Gastrocnemius medialis (tissue), 4 donors: Measurements from ENCODE around the gene PRPF18. TPM values are rescaled to one million over a fixed set of nuclear protein-coding genes. Genes with fewer than 3 reads are reported as not detected.

Experiments used
- ATAC-seq, 2 donors: fragments of 150-250 bp; one replicate each; pipeline ENCODE4 v1.9.1; 2016
- DNase-seq, 2 donors: peaks; one replicate each; pipeline ENCODE4 v3.0.0-alpha.2; 2019
- H3K27ac ChIP-seq, 4 donors: fragments of 200-600 bp; sonication (generic); 1 replicate in 1 of 4; 2 replicates in 3 of 4; pipeline ENCODE4 v1.5.1; 2016 to 2018; ENCODE audit warnings: mild to moderate bottlenecking in 2 of 4, moderate library complexity in 1 of 4
- H3K27me3 ChIP-seq, 3 donors: fragments of 200-600 bp; sonication (generic) in 2 of 3; 1 replicate in 1 of 3; 2 replicates in 2 of 3; pipeline versions ENCODE4 v1.5.1 to v1.6.0; 2016 to 2019; ENCODE audit warnings: mild to moderate bottlenecking in 1 of 3, moderate library complexity in 1 of 3
- H3K36me3 ChIP-seq, 2 donors: fragments of 200-600 bp; sonication (generic) in 1 of 2; one replicate each; pipeline ENCODE4 v1.5.1; 2017 to 2018
- H3K4me1 ChIP-seq, 2 donors: fragments of 200-600 bp; sonication (generic) in 1 of 2; one replicate each; pipeline ENCODE4 v1.5.1; 2016 to 2017; ENCODE audit warnings: mild to moderate bottlenecking in 2 of 2
- H3K4me3 ChIP-seq, 4 donors: fragments of 200-600 bp; sonication (generic) in 3 of 4; 1 replicate in 1 of 4; 2 replicates in 3 of 4; pipeline ENCODE4 v1.5.1; 2016 to 2019; ENCODE audit warnings: mild to moderate bottlenecking in 2 of 4
- H3K9me3 ChIP-seq, 3 donors: fragments of 200-600 bp; sonication (generic) in 2 of 3; 1 replicate in 1 of 3; 2 replicates in 2 of 3; pipeline ENCODE4 v1.5.1; 2016 to 2019
- POLR2A ChIP-seq, 2 donors: fragments of 450-650 bp; IDR thresholded peaks; one replicate each; pipeline ENCODE4 v1.6.1; 2017; ENCODE audit warnings: antibody characterized with exemption in 2 of 2, mild to moderate bottlenecking in 2 of 2, moderate library complexity in 2 of 2
- in situ Hi-C, 4 donors: fragments of 200-750 bp; cut with MboI; loops; one replicate each; pipeline versions ENCODE4 v1.15.0 to v1.8.0; 2017; ENCODE audit warnings: low sequenced_read_pairs in 4 of 4
- intact Hi-C: fragments of 100-400 bp; cut with DNase I; formaldehyde crosslinking; loops from one replicate; pipeline ENCODE4 v1.15.1; 2023; ENCODE audit warnings: low total_unique reads
- total RNA-seq, 4 donors: library from RNA; depleted of rRNA; stranded (reverse); fragments of >200 nt; gene quantifications; one replicate each; pipeline versions ENCODE4 v1.1.0 to v1.2.3, GENCODE V29; 2016
- TF ChIP-seq, protein P1 (sequence below), 5 experiments: fragments of 450-650 bp in 3 of 5; fragments of 200-600 bp in 2 of 5; sonication (generic) in 2 of 5; IDR thresholded peaks in 4 of 5; conservative IDR thresholded peaks in 1 of 5; 1 replicate in 4 of 5; 2 replicates in 1 of 5; pipeline ENCODE4 v1.5.1; 2016 to 2019; ENCODE audit warnings: antibody characterized with exemption in 5 of 5, mild to moderate bottlenecking in 3 of 5, moderate library complexity in 3 of 5

Gene PRPF18
- total RNA-seq, 4 donors from 2014 or later, result 21.3 to 35.4 (median 28.1) TPM

DNA sequence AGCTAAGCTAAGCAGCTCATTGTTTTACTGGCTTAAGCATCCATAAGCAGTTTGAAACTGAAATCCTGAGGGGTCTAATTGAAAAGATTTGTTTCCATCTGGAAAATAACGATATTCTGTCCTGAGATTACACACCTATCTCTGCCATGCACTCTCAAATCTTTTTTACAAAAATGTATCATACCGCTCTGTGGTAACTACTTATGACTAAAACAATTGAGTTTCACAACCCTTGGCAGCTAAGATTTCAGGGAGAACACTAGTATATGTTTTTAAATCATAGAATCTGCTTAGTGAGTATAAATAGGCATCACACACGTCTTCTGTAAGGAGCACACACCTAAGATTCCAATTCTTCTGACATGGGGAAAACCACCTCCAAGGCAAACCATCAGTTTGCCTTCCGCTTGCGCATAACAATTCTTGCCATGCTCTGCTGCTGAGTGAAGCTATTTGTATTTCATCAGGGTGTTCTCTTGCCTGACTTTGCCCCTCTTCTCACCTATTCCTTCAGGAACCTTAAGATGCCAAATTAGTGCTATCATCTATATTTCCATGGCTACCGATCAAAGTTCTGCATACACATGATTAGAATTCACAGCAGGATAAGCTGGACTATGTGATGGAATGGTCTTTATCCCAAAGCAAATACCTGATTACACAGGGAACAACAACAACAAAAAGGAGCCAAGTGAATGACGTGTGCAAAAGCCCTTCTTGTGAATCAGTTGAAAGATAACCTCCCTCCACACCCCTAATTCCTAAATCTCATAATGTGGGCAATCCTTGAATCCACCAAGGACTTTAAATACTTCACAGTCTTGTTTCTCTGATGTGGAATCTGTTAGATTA is 40.9 kb downstream of the PRPF18 start:
- no peak for DNase-seq
- intact Hi-C loops (no loop called here), in situ Hi-C loops (no loop called here)
- H3K4me1 ChIP-seq, result peaks cover 5 to 6% of the 10 kb centered on the region in 2 donors
- H3K27ac ChIP-seq, result no peak overlapping the region
- TF ChIP-seq, protein P1, sequence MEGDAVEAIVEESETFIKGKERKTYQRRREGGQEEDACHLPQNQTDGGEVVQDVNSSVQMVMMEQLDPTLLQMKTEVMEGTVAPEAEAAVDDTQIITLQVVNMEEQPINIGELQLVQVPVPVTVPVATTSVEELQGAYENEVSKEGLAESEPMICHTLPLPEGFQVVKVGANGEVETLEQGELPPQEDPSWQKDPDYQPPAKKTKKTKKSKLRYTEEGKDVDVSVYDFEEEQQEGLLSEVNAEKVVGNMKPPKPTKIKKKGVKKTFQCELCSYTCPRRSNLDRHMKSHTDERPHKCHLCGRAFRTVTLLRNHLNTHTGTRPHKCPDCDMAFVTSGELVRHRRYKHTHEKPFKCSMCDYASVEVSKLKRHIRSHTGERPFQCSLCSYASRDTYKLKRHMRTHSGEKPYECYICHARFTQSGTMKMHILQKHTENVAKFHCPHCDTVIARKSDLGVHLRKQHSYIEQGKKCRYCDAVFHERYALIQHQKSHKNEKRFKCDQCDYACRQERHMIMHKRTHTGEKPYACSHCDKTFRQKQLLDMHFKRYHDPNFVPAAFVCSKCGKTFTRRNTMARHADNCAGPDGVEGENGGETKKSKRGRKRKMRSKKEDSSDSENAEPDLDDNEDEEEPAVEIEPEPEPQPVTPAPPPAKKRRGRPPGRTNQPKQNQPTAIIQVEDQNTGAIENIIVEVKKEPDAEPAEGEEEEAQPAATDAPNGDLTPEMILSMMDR (IDR thresholded peaks at IDR 0.05 in 4 of 5, conservative IDR thresholded peaks at IDR 0.05 in 1 of 5), result no peak
- no peak for TF ChIP-seq POLR2A (IDR thresholded peaks at IDR 0.05)
- ATAC-seq, result no peak
- H3K27me3 ChIP-seq, result no peaks in the 10 kb centered on the region
- no peak overlapping the region for H3K4me3 ChIP-seq
- H3K36me3 ChIP-seq, result peaks cover 0 to 10% of the 10 kb centered on the region in 2 donors
- no peaks in the 10 kb centered on the region for H3K9me3 ChIP-seq

DNA sequence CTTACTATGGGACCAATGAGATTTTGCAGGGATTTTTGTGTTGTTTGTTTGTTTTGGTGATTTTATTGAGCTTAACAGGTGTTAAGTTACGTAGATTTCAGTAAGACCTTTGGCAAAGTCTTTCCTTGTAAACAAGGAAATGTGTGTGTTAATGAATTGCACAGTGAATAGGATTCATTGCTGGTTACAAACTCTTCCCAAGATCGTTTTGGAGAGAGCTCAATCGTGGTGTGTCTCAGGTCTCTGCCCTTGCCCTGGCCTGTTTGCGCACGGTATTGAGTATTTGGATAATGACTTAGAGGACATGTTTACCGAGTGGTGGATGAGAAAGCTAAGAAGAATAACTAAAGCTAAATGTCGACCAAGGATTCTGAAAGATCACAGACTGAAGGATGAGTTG is 41.9 kb downstream of the PRPF18 start:
- Histone ChIP-seq H3K4me3 (no peak overlapping the region), H3K9me3 (no peaks in the 10 kb centered on the region), H3K4me1 (peaks cover 5 to 15% of the 10 kb centered on the region in 2 donors), H3K36me3 (peaks cover 0 to 10% of the 10 kb centered on the region in 2 donors), H3K27ac (no peak overlapping the region), H3K27me3 (no peaks in the 10 kb centered on the region)
- no peak for TF ChIP-seq POLR2A (IDR thresholded peaks at IDR 0.05)
- TF ChIP-seq, protein P1 (IDR thresholded peaks at IDR 0.05 in 4 of 5, conservative IDR thresholded peaks at IDR 0.05 in 1 of 5), result no peak
- no peak for DNase-seq
- in situ Hi-C loops (no loop called here), intact Hi-C loops (no loop called here)
- ATAC-seq, result no peak

DNA sequence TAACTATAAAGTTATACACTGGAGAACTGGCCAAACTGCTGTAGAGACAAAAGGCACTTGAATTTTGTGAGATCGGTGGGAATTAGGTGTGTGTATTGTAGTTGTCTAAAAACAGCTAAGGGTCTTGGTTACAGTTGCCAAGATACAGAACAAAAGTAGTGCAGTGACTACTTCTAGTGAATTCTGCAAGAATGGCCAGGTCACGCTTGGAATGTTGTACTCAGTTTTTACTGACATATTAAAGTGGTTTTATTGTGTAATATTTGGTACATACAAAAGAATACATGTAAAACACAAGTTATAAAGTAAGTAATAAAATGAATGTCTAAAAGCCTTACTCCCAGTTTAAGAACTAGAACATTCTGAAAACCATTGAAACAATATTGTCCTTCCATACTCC is 42.4 kb downstream of the PRPF18 start:
- intact Hi-C loops, result no loop called here
- no peak overlapping the region for H3K4me3 ChIP-seq
- no peak for TF ChIP-seq POLR2A (IDR thresholded peaks at IDR 0.05)
- TF ChIP-seq, protein P1 (IDR thresholded peaks at IDR 0.05 in 4 of 5, conservative IDR thresholded peaks at IDR 0.05 in 1 of 5), result no peak
- H3K36me3 ChIP-seq, result peaks cover 0 to 10% of the 10 kb centered on the region in 2 donors
- in situ Hi-C loops, result no loop called here
- ATAC-seq (no peak), DNase-seq (no peak)
- no peak overlapping the region for H3K27ac ChIP-seq
- H3K9me3 ChIP-seq, result no peaks in the 10 kb centered on the region
- no peaks in the 10 kb centered on the region for H3K27me3 ChIP-seq
- H3K4me1 ChIP-seq, result peaks cover 5 to 18% of the 10 kb centered on the region in 2 donors

DNA sequence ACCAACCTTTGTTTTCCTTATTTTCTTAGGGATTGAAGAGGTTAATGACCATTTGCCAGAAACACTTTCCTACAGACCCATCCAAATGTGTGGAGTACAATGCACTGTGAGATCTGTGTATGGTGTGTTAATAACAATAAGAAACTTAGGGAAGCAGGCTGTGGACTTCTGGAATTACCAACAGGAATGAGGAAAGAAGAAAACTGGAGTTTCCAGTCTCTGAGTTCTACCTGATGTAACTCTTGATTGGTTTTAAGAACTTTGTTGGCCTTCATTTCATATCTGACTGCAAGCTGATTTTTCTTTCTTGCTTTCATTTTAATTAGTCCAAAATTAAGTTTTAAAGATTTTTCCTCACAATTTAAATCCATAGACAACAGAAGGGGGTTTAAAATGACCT is 43.5 kb downstream of the PRPF18 start:
- peaks cover 5 to 25% of the 10 kb centered on the region in 2 donors for H3K4me1 ChIP-seq
- no peak for TF ChIP-seq POLR2A (IDR thresholded peaks at IDR 0.05)
- TF ChIP-seq, protein P1 (IDR thresholded peaks at IDR 0.05 in 4 of 5, conservative IDR thresholded peaks at IDR 0.05 in 1 of 5), result no peak
- no peak for ATAC-seq
- H3K4me3 ChIP-seq, result no peak overlapping the region
- H3K9me3 ChIP-seq, result no peaks in the 10 kb centered on the region
- no peak overlapping the region for H3K27ac ChIP-seq
- intact Hi-C loops (no loop called here), in situ Hi-C loops (no loop called here)
- H3K27me3 ChIP-seq, result no peaks in the 10 kb centered on the region
- DNase-seq, result no peak
- H3K36me3 ChIP-seq, result peaks cover 0 to 10% of the 10 kb centered on the region in 2 donors
